Ishikawa (cell line): Measurements from ENCODE around the gene NBAS.

Source experiments
- CEBPB ChIP-seq: IDR thresholded peaks from 2 replicates; pipeline ENCODE4 v1.6.1; 2012
- FOXM1 ChIP-seq: IDR thresholded peaks from 2 replicates; pipeline ENCODE4 v1.6.1; 2012; ENCODE audit warnings: low read depth, borderline replicate concordance
- MAX ChIP-seq: IDR thresholded peaks from 2 replicates; pipeline ENCODE4 v1.6.1; 2012
- RAD21 ChIP-seq: IDR thresholded peaks from 2 replicates; pipeline ENCODE4 v1.6.1; 2012; ENCODE audit warnings: low read depth
- TAF1 ChIP-seq: IDR thresholded peaks from 2 replicates; pipeline ENCODE4 v1.6.1; 2012; ENCODE audit warnings: low read depth, mild to moderate bottlenecking
- TEAD4 ChIP-seq: IDR thresholded peaks from 2 replicates; pipeline ENCODE4 v1.6.1; 2012
- USF1 ChIP-seq: IDR thresholded peaks from 2 replicates; pipeline ENCODE4 v1.6.1; 2012
- YY1 ChIP-seq: IDR thresholded peaks from 2 replicates; pipeline ENCODE4 v1.6.1; 2012; ENCODE audit warnings: low read depth
- TF ChIP-seq, protein P1 (sequence below): IDR thresholded peaks from 2 replicates; pipeline ENCODE4 v1.6.1; 2012; ENCODE audit warnings: low read depth, mild to moderate bottlenecking

DNA sequence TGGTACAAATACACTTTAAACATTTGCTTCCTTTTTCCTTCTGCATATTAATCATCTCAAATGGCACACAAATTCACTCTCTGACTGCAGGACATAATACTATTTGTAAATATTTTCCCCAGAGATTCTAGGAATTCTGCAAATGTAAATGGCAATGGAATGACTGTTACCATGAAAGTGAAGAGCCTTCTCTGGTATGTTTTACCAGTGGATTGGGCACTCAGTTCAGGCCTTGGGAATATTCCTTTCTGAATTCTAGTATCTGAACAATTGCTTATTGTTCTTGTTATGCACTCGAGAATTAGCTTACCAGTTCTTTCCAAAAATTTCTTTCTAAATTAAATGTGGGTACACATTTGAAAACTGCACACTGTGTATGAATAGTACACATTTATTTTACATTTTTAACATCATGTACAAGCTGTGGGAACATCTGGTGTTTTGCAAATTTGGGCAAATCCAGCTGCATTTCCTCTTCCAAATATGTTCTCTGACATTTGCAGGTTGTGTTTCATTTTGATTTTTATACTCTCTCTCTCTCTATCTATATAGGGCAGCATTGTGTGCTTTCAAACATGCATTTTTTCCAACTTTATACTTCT is 289.1 kb downstream of the NBAS start:
- no peak for TF ChIP-seq RAD21
- TF ChIP-seq TAF1: no peak
- TF ChIP-seq, protein P1, sequence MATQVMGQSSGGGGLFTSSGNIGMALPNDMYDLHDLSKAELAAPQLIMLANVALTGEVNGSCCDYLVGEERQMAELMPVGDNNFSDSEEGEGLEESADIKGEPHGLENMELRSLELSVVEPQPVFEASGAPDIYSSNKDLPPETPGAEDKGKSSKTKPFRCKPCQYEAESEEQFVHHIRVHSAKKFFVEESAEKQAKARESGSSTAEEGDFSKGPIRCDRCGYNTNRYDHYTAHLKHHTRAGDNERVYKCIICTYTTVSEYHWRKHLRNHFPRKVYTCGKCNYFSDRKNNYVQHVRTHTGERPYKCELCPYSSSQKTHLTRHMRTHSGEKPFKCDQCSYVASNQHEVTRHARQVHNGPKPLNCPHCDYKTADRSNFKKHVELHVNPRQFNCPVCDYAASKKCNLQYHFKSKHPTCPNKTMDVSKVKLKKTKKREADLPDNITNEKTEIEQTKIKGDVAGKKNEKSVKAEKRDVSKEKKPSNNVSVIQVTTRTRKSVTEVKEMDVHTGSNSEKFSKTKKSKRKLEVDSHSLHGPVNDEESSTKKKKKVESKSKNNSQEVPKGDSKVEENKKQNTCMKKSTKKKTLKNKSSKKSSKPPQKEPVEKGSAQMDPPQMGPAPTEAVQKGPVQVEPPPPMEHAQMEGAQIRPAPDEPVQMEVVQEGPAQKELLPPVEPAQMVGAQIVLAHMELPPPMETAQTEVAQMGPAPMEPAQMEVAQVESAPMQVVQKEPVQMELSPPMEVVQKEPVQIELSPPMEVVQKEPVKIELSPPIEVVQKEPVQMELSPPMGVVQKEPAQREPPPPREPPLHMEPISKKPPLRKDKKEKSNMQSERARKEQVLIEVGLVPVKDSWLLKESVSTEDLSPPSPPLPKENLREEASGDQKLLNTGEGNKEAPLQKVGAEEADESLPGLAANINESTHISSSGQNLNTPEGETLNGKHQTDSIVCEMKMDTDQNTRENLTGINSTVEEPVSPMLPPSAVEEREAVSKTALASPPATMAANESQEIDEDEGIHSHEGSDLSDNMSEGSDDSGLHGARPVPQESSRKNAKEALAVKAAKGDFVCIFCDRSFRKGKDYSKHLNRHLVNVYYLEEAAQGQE: no peak
- no peak for TF ChIP-seq YY1
- no peak for TF ChIP-seq MAX
- TF ChIP-seq TEAD4: no peak
- no peak for TF ChIP-seq FOXM1
- no peak for TF ChIP-seq USF1
- no peak for TF ChIP-seq CEBPB
